H1 (cell line): ENCODE measurements around the gene LPO. TPM values are rescaled to one million over a fixed set of nuclear protein-coding genes. Genes with fewer than 3 reads are reported as not detected.

Experiments used
- CTCF ChIA-PET: fragments of 300-600 bp; sonication (Branson Sonifier 250); formaldehyde crosslinking; loops from one replicate; lab custom pipeline; 2021; ENCODE audit not compliant: partially characterized antibody; lab: Charles Lee
- POLR2A ChIA-PET: fragments of 300-600 bp; sonication (Branson Sonifier 250); formaldehyde crosslinking; loops from one replicate; lab custom pipeline; 2021; ENCODE audit warnings: inconsistent platforms; ENCODE audit not compliant: partially characterized antibody; lab: Charles Lee
- DNase-seq, 2 experiments: peaks; one replicate each; pipeline versions ENCODE4 v3.0.0 to v3.0.0-alpha.2; 2010 to 2022; ENCODE audit warnings: low spot score in 2 of 2, low read depth in 1 of 2, mixed read lengths in 1 of 2
- FAIRE-seq: peaks from 2 replicates; lab custom pipeline; 2011; peaks lifted over from hg19 to GRCh38; lab: Jason Lieb, UNC
- H2AFZ ChIP-seq: 2 replicates; pipeline ENCODE4 v1.8.1; 2012; ENCODE audit warnings: low read length, inconsistent platforms
- H2AK5ac ChIP-seq: 2 replicates; pipeline ENCODE4 v1.6.1; 2013; ENCODE audit warnings: low read depth, low read length
- H2BK120ac ChIP-seq: replicated peaks from 2 replicates; pipeline ENCODE3; 2013; ENCODE audit warnings: low read depth, low read length, inconsistent platforms
- H2BK12ac ChIP-seq: 2 replicates; pipeline ENCODE4 v1.6.1; 2013; ENCODE audit warnings: low read depth, low read length
- H2BK15ac ChIP-seq: 2 replicates; pipeline ENCODE4 v1.6.1; 2013; ENCODE audit warnings: low read length
- H2BK20ac ChIP-seq: 2 replicates; pipeline ENCODE4 v1.6.1; 2013; ENCODE audit warnings: low read length
- H2BK5ac ChIP-seq: 2 replicates; pipeline ENCODE4 v1.6.1; 2013; ENCODE audit warnings: low read depth, low read length
- H3K14ac ChIP-seq: 2 replicates; pipeline ENCODE4 v1.6.1; 2013; ENCODE audit warnings: inconsistent platforms; ENCODE audit not compliant: insufficient read length
- H3K18ac ChIP-seq: 2 replicates; pipeline ENCODE4 v1.6.1; 2013; ENCODE audit warnings: low read length; ENCODE audit errors: extremely low read depth
- H3K23ac ChIP-seq: 2 replicates; pipeline ENCODE4 v1.6.1; 2013; ENCODE audit warnings: inconsistent platforms; ENCODE audit not compliant: insufficient read length
- H3K23me2 ChIP-seq: 2 replicates; pipeline ENCODE4 v1.6.1; 2013; ENCODE audit warnings: low read depth, low read length
- H3K27ac ChIP-seq: 2 replicates; pipeline ENCODE4 v1.6.1; 2011; ENCODE audit warnings: low read depth, low read length, inconsistent platforms
- H3K27me3 ChIP-seq, 4 experiments: replicated peaks in 1 of 4; 1 replicate in 1 of 4; 2 replicates in 3 of 4; pipeline versions ENCODE4 v1.6.1 to v1.8.1; 2011 to 2013; ENCODE audit warnings: low read length in 3 of 4, mild to moderate bottlenecking in 3 of 4, inconsistent platforms in 2 of 4, mixed read lengths in 2 of 4, moderate library complexity in 1 of 4; ENCODE audit not compliant: control insufficient read depth in 3 of 4, insufficient read depth in 3 of 4; ENCODE audit errors: extremely low read depth in 1 of 4
- H3K36me3 ChIP-seq, 4 experiments: 2 replicates each; pipeline versions ENCODE4 v1.6.1 to v1.8.1; 2011 to 2013; ENCODE audit warnings: mild to moderate bottlenecking in 4 of 4, low read length in 3 of 4, moderate library complexity in 2 of 4, control low read depth in 1 of 4, inconsistent platforms in 1 of 4; ENCODE audit not compliant: insufficient read depth in 4 of 4, control insufficient read depth in 2 of 4
- H3K4ac ChIP-seq: replicated peaks from 2 replicates; pipeline ENCODE3; 2013; ENCODE audit warnings: low read length, low read depth, mixed read lengths, inconsistent platforms; ENCODE audit not compliant: insufficient read length
- H3K4me1 ChIP-seq, 4 experiments: replicated peaks in 1 of 4; 1 replicate in 1 of 4; 2 replicates in 3 of 4; pipeline versions ENCODE4 v1.6.1 to v1.8.1; 2011 to 2013; ENCODE audit warnings: low read length in 3 of 4, inconsistent platforms in 2 of 4, mixed read lengths in 1 of 4; ENCODE audit not compliant: insufficient read depth in 4 of 4, control insufficient read depth in 3 of 4
- H3K4me2 ChIP-seq, 2 experiments: 2 replicates each; pipeline versions ENCODE4 v1.6.1 to v1.8.1; 2011 to 2013; ENCODE audit warnings: low read depth in 2 of 2, low read length in 2 of 2, control low read depth in 1 of 2, inconsistent platforms in 1 of 2, mild to moderate bottlenecking in 1 of 2; ENCODE audit not compliant: insufficient read depth in 1 of 2
- H3K4me3 ChIP-seq, 4 experiments: fragments of 200-600, 300-600 bp in 1 of 4; sonication (generic), shearing (Covaris generic), sonication (Bioruptor Twin) in 1 of 4; 2 replicates each; pipeline versions ENCODE4 v1.5.1 to v1.8.1; 2011 to 2016; ENCODE audit warnings: low read length in 4 of 4, low read depth in 3 of 4, control low read depth in 2 of 4, inconsistent platforms in 2 of 4, mild to moderate bottlenecking in 2 of 4, mixed read lengths in 1 of 4, moderate library complexity in 1 of 4; ENCODE audit not compliant: insufficient read depth in 2 of 4; ENCODE audit errors: extremely low read depth in 1 of 4
- H3K56ac ChIP-seq: replicated peaks from 2 replicates; pipeline ENCODE3; 2013; ENCODE audit warnings: low read depth, mild to moderate bottlenecking, mixed read lengths, low read length, inconsistent platforms; ENCODE audit not compliant: insufficient read length
- H3K79me1 ChIP-seq: 2 replicates; pipeline ENCODE4 v1.6.1; 2013; ENCODE audit warnings: low read depth, low read length, control low read depth
- H3K79me2 ChIP-seq, 2 experiments: 2 replicates each; pipeline versions ENCODE4 v1.6.1 to v1.8.1; 2012 to 2013; ENCODE audit warnings: low read length in 2 of 2, mild to moderate bottlenecking in 2 of 2, inconsistent platforms in 1 of 2; ENCODE audit not compliant: insufficient read depth in 2 of 2, control insufficient read depth in 1 of 2
- H3K9ac ChIP-seq, 4 experiments: replicated peaks in 1 of 4; 1 replicate in 1 of 4; 2 replicates in 3 of 4; pipeline versions ENCODE4 v1.6.1 to v1.8.1; 2011 to 2013; ENCODE audit warnings: low read depth in 3 of 4, low read length in 3 of 4, control low read depth in 2 of 4, mild to moderate bottlenecking in 2 of 4, moderate library complexity in 2 of 4, inconsistent platforms in 1 of 4; ENCODE audit errors: extremely low read depth in 1 of 4
- H3K9me3 ChIP-seq, 2 experiments: 2 replicates each; pipeline versions ENCODE4 v1.6.1 to v1.8.1; 2012 to 2013; ENCODE audit warnings: mild to moderate bottlenecking in 2 of 2, moderate library complexity in 2 of 2, control low read depth in 1 of 2, inconsistent platforms in 1 of 2, low read depth in 1 of 2, low read length in 1 of 2, mixed read lengths in 1 of 2; ENCODE audit not compliant: insufficient read depth in 2 of 2
- H4K20me1 ChIP-seq, 2 experiments: replicated peaks in 1 of 2; 2 replicates each; pipeline versions ENCODE3 to v1.8.1; 2011 to 2013; ENCODE audit warnings: inconsistent platforms in 2 of 2, low read length in 2 of 2, mild to moderate bottlenecking in 1 of 2; ENCODE audit not compliant: insufficient read depth in 2 of 2, control insufficient read depth in 1 of 2
- H4K5ac ChIP-seq: 2 replicates; pipeline ENCODE4 v1.6.1; 2013; ENCODE audit warnings: low read length, low read depth, mixed read lengths, inconsistent platforms; ENCODE audit not compliant: insufficient read length
- H4K8ac ChIP-seq: 2 replicates; pipeline ENCODE4 v1.8.0; 2013; ENCODE audit warnings: mild to moderate bottlenecking, moderate library complexity, low read length, inconsistent platforms; ENCODE audit not compliant: insufficient read depth; ENCODE audit errors: extremely low read depth
- H4K91ac ChIP-seq: replicated peaks from 2 replicates; pipeline ENCODE3; 2013; ENCODE audit warnings: low read length, mixed read lengths, inconsistent platforms; ENCODE audit not compliant: insufficient read length
- EGR1 ChIP-seq: IDR thresholded peaks from 2 replicates; pipeline ENCODE4 v1.6.1; 2011; ENCODE audit warnings: low read depth, low read length, borderline replicate concordance
- FOSL1 ChIP-seq: IDR thresholded peaks from 2 replicates; pipeline ENCODE4 v1.6.1; 2011; ENCODE audit warnings: mild to moderate bottlenecking, low read depth, low read length, moderate library complexity; ENCODE audit not compliant: insufficient read depth
- KDM1A ChIP-seq: fragments of 200-600, 300-600 bp; sonication (generic); IDR thresholded peaks from 2 replicates; pipeline ENCODE4 v1.7.1; 2016; ENCODE audit warnings: mild to moderate bottlenecking, low read length, borderline replicate concordance
- KDM4A ChIP-seq: IDR thresholded peaks from one replicate; pipeline ENCODE4 v1.7.1; 2012; ENCODE audit warnings: low read depth, mild to moderate bottlenecking, moderate library complexity, low read length, inconsistent platforms; ENCODE audit not compliant: severe bottlenecking
- SP2 ChIP-seq: IDR thresholded peaks from 2 replicates; pipeline ENCODE4 v1.6.1; 2012; ENCODE audit warnings: mild to moderate bottlenecking, low read length, inconsistent platforms
- SUZ12 ChIP-seq: fragments of 200-600 bp; sonication (generic); IDR thresholded peaks from 2 replicates; pipeline ENCODE4 v1.6.1; 2012; ENCODE audit warnings: mild to moderate bottlenecking, inconsistent platforms, low read length, moderate library complexity, mixed read lengths
- WGBS, 2 experiments: shearing (Covaris generic) in 1 of 2; methylation state at CpG; one replicate each; pipeline versions ENCODE4 v1.1.6 to v1.1.7; 2013 to 2015; ENCODE audit warnings: low lambda C conversion rate in 2 of 2, mixed read lengths in 2 of 2, inconsistent platforms in 1 of 2, low coverage in 1 of 2, missing lambda C conversion rate in 1 of 2; ENCODE audit not compliant: insufficient replicate concordance in 2 of 2, insufficient coverage in 1 of 2, insufficient read length in 1 of 2; ENCODE audit errors: extremely low coverage in 1 of 2, missing lambda C conversion rate in 1 of 2; 5-methylcytosine and 5-hydroxymethylcytosine counted together
- polyA plus RNA-seq, 7 experiments: library from polyadenylated mRNA; depleted of rRNA in 3 of 7; stranded (reverse) in 5 of 7; unstranded in 2 of 7; fragments of >200 nt in 5 of 7; fragments of 200-250 nt in 2 of 7; gene quantifications; 1 replicate in 5 of 7; 2 replicates in 1 of 7; 4 replicates in 1 of 7; pipeline versions ENCODE4 v1.2.1 to v1.2.3, GENCODE V29; 2011 to 2013; ENCODE audit warnings: missing spikeins in 2 of 7, mixed read lengths in 2 of 7
- total RNA-seq: library from RNA; stranded (reverse); fragmentation: NEBNext Ultra II Directional; extraction: Animal tissue kit (Norgen Biotek cat#: 25700); gene quantifications from 2 replicates; pipeline ENCODE4 v1.2.1, GENCODE V29; 2021
- TF ChIP-seq, protein P1 (sequence below): IDR thresholded peaks from 2 replicates; pipeline ENCODE4 v1.6.1; 2011; ENCODE audit warnings: low read depth, mild to moderate bottlenecking, low read length; ENCODE audit not compliant: insufficient read depth
- TF ChIP-seq, protein P2 (sequence below): IDR thresholded peaks from 2 replicates; pipeline ENCODE4 v1.6.1; 2012; ENCODE audit warnings: inconsistent platforms

Gene LPO
- total and polyA plus RNA-seq, 2 of the 8 experiments (the other 6 are each of a cell fraction or from before 2014, with no cell fraction given), result 0.38 to 0.52 TPM

DNA sequence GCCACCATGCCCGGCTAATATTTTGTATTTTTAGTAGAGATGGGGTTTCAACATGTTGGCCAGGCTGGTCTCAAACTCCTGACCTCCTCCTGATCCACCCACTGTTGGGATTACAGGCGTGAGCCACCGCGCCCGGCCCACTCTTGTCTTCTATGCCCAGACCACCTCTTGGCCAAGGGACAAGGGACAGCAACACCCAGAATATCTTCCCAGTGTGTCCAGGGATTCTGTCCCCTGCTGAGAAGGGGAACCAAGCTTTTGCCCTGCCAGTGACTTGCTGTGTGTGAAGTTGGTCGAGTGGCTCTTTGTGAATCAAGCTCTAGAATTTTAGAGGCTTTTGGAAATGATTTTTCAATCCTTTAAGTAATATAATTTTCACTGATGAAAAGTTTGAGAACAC lies 44.1 kb downstream of the LPO start:
- H3K14ac ChIP-seq, result no peak overlapping the region
- peaks cover 0 to 8% (median 0%) of the 10 kb centered on the region in 4 experiments; a peak in 3 of 7 replicates for H3K27me3 ChIP-seq
- H3K23me2 ChIP-seq, result no peaks in the 10 kb centered on the region
- H4K8ac ChIP-seq, result no peak overlapping the region
- H2BK120ac ChIP-seq, result no peak overlapping the region
- no peaks in the 10 kb centered on the region for H3K79me1 ChIP-seq
- H3K79me2 ChIP-seq, result no peaks in the 10 kb centered on the region
- no peak overlapping the region for H3K4me2 ChIP-seq
- peaks cover 0 to 8% (median 6%) of the 10 kb centered on the region in 4 experiments; a peak in 5 of 7 replicates for H3K4me1 ChIP-seq
- POLR2A ChIA-PET, result interaction anchor here (0.6 to 1.5 kb wide), 2 partner anchors 12 to 33 kb away, joined by 3 read pairs; no protein-coding TSS in a partner anchor
- no peak overlapping the region for H2BK20ac ChIP-seq
- no peak for FAIRE-seq
- no peak overlapping the region for H4K91ac ChIP-seq
- H3K36me3 ChIP-seq, result no peaks in the 10 kb centered on the region
- 82% methylated on average over 6 of the region's 6 CpGs; no CpG with 5 or more reads in 1 of the 2 experiments for WGBS, 2 experiments
- TF ChIP-seq KDM4A (no peak), SP2 (no peak), EGR1 (no peak), FOSL1 (no peak), SUZ12 (no peak), KDM1A (no peak)
- TF ChIP-seq, protein P1, sequence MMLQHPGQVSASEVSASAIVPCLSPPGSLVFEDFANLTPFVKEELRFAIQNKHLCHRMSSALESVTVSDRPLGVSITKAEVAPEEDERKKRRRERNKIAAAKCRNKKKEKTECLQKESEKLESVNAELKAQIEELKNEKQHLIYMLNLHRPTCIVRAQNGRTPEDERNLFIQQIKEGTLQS, result no peak
- TF ChIP-seq, protein P2, sequence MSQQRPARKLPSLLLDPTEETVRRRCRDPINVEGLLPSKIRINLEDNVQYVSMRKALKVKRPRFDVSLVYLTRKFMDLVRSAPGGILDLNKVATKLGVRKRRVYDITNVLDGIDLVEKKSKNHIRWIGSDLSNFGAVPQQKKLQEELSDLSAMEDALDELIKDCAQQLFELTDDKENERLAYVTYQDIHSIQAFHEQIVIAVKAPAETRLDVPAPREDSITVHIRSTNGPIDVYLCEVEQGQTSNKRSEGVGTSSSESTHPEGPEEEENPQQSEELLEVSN, result no peak
- no peak overlapping the region for H3K4me3 ChIP-seq
- H3K27ac ChIP-seq, result no peak overlapping the region
- no peak overlapping the region for H3K18ac ChIP-seq
- H2AK5ac ChIP-seq, result no peak overlapping the region
- no peaks in the 10 kb centered on the region for H3K9me3 ChIP-seq
- no peak overlapping the region for H3K4ac ChIP-seq
- H3K56ac ChIP-seq, result no peak overlapping the region
- H2BK15ac ChIP-seq, result no peak overlapping the region
- H2BK5ac ChIP-seq, result no peak overlapping the region; the same call in 1 of the 2 replicates
- H4K5ac ChIP-seq, result no peak overlapping the region
- H2AFZ ChIP-seq, result no peak overlapping the region
- no peak overlapping the region for H3K23ac ChIP-seq
- no peak overlapping the region for H3K9ac ChIP-seq
- CTCF ChIA-PET, result interaction anchor here (0.6 to 7.9 kb wide), 2 partner anchors 20 to 814 kb away, joined by 3 to 75 read pairs; no protein-coding TSS in a partner anchor
- no peak for DNase-seq
- H4K20me1 ChIP-seq, result no peaks in the 10 kb centered on the region
- H2BK12ac ChIP-seq, result no peak overlapping the region
